Posterior vena cava (tissue), 2 donors: ENCODE results near the gene FBXO42. TPM values are rescaled to one million over a fixed set of nuclear protein-coding genes. Genes with fewer than 3 reads are reported as not detected.
"Not testable (repeated sequence)": the region's sequence is repeated elsewhere in the genome, so short reads cannot be mapped to it uniquely, and the experiment has no call there.

Source experiments
- DNase-seq: peaks from one replicate; pipeline ENCODE4 v3.0.0-alpha.2; 2020; ENCODE audit warnings: low spot score
- intact Hi-C, 2 donors: fragments of 100-400 bp; cut with DNase I; formaldehyde crosslinking; loops; one replicate each; pipeline versions ENCODE4 v1.14.1 to v1.14.2; 2022 to 2023
- total RNA-seq, 2 donors: library from RNA; stranded (reverse); fragmentation: NEBNext Ultra II Directional; extraction: Animal tissue kit (Norgen Biotek cat#: 25700); gene quantifications; one replicate each; pipeline ENCODE4 v1.2.1, GENCODE V29; 2021
- donor health status: DM: yes; HTN: yes; CAD: no.
- donor health status: DM: yes; HTN: yes; CAD: no.

The FBXO42 gene
- total RNA-seq, 2 donors from 2014 or later = 17.8 to 20.8 TPM

- intact Hi-C loops = loop anchor here in 1 of 2 donors (5.0 kb wide), 1 partner anchor 42 kb away; no protein-coding TSS in a partner anchor
- no peak for DNase-seq
Observed at GRCh38 chr1:16250524-16251251, 101.6 kb downstream of the FBXO42 start.

GRCh38 chr1:16249596-16250241 is 102.6 kb downstream of the FBXO42 start:
- intact Hi-C loops = loop anchor here (5.0 to 10.0 kb wide), 3 partner anchors 43 to 105 kb away; partner anchors contain the start of gene FBXO42 (in 2 of the 2)
- no peak for DNase-seq

- peak; percentile 93 for DNase-seq
- intact Hi-C loops = loop anchor here (5.0 to 10.0 kb wide), 2 partner anchors 57 to 106 kb away; partner anchors contain the start of gene FBXO42 (in 2 of the 2)
Observed at GRCh38 chr1:16248603-16249516, 103.4 kb downstream of the FBXO42 start.

GRCh38 chr1:16248007-16248436 is 104.3 kb downstream of the FBXO42 start:
- intact Hi-C loops = loop anchor here (5.0 to 10.0 kb wide), 2 partner anchors 56 to 107 kb away; partner anchors contain the start of gene FBXO42 (in 2 of the 2)
- no peak for DNase-seq

- intact Hi-C loops = loop anchor here (5.0 to 10.0 kb wide), 2 partner anchors 55 to 107 kb away; partner anchors contain the start of gene FBXO42 (in 2 of the 2)
- no peak for DNase-seq
Observed at GRCh38 chr1:16247441-16247840, 104.8 kb downstream of the FBXO42 start.

- intact Hi-C loops = loop anchor here (5.0 to 10.0 kb wide), 2 partner anchors 55 to 108 kb away; partner anchors contain the start of gene FBXO42 (in 2 of the 2)
- no peak for DNase-seq
Observed at GRCh38 chr1:16246961-16247360, 105.3 kb downstream of the FBXO42 start.

GRCh38 chr1:16246239-16246638 is 106.0 kb downstream of the FBXO42 start:
- intact Hi-C loops = loop anchor here (5.0 to 10.0 kb wide), 2 partner anchors 54 to 109 kb away; partner anchors contain the start of gene FBXO42 (in 2 of the 2)
- DNase-seq = not testable (repeated sequence)

GRCh38 chr1:16245476-16246196 is 106.6 kb downstream of the FBXO42 start:
- no peak for DNase-seq
- intact Hi-C loops = loop anchor here (1.0 to 10.0 kb wide), 5 partner anchors 53 to 167 kb away; partner anchors contain the start of gene FBXO42 (in 2 of the 2)

- DNase-seq = no peak
- intact Hi-C loops = loop anchor here (1.0 to 10.0 kb wide), 6 partner anchors 37 to 166 kb away; partner anchors contain the start of gene FBXO42 (in 2 of the 2)
Observed at GRCh38 chr1:16244650-16245285, 107.5 kb downstream of the FBXO42 start.

GRCh38 chr1:16243936-16244649 is 108.2 kb downstream of the FBXO42 start:
- intact Hi-C loops = loop anchor here (2.0 to 10.0 kb wide), 4 partner anchors 37 to 165 kb away; partner anchors contain the start of gene FBXO42 (in 2 of the 2)

GRCh38 chr1:16243215-16243610 is 109.1 kb downstream of the FBXO42 start:
- DNase-seq = no peak
- intact Hi-C loops = loop anchor here (5.0 to 10.0 kb wide), 2 partner anchors 36 to 112 kb away; partner anchors contain the start of gene FBXO42 (in 2 of the 2)

More at GRCh38 chr1:16243936-16244649, 108.2 kb downstream of the FBXO42 start:
- peak; percentile 92 for DNase-seq

- no peak for DNase-seq
- intact Hi-C loops = loop anchor here (5.0 to 10.0 kb wide), 2 partner anchors 35 to 112 kb away; partner anchors contain the start of gene FBXO42 (in 2 of the 2)
Observed at GRCh38 chr1:16242556-16243214, 109.6 kb downstream of the FBXO42 start.

- DNase-seq = no peak
- intact Hi-C loops = loop anchor here (5.0 to 10.0 kb wide), 2 partner anchors 34 to 114 kb away; partner anchors contain the start of gene FBXO42 (in 2 of the 2)
Observed at GRCh38 chr1:16241221-16241708, 111.0 kb downstream of the FBXO42 start.

GRCh38 chr1:16239972-16240491 is 112.2 kb downstream of the FBXO42 start:
- intact Hi-C loops = loop anchor here (5.0 to 10.0 kb wide), 2 partner anchors 33 to 115 kb away; partner anchors contain the start of gene FBXO42 (in 2 of the 2)
- DNase-seq = no peak

- intact Hi-C loops = no loop called here
Observed at GRCh38 chr1:16237343-16237830, 114.9 kb downstream of the FBXO42 start.

More at GRCh38 chr1:16237343-16237830, 114.9 kb downstream of the FBXO42 start:
- no peak for DNase-seq
